OCI-LY3 (cell line): ENCODE data around the gene ATP6V0A1.

Source experiments
- CTCF ChIP-seq: fragments of 200-600, 300-600 bp; sonication (generic); IDR thresholded peaks from 2 replicates; pipeline ENCODE4 v1.5.1; 2014; ENCODE audit warnings: antibody characterized with exemption, low read length, low read depth
- EZH2phosphoT487 ChIP-seq: fragments of 200-600 bp; shearing (Covaris generic); IDR thresholded peaks from 2 replicates; pipeline ENCODE4 v1.6.1; 2018; ENCODE audit warnings: antibody characterized with exemption, mixed run types, low read depth

DNA sequence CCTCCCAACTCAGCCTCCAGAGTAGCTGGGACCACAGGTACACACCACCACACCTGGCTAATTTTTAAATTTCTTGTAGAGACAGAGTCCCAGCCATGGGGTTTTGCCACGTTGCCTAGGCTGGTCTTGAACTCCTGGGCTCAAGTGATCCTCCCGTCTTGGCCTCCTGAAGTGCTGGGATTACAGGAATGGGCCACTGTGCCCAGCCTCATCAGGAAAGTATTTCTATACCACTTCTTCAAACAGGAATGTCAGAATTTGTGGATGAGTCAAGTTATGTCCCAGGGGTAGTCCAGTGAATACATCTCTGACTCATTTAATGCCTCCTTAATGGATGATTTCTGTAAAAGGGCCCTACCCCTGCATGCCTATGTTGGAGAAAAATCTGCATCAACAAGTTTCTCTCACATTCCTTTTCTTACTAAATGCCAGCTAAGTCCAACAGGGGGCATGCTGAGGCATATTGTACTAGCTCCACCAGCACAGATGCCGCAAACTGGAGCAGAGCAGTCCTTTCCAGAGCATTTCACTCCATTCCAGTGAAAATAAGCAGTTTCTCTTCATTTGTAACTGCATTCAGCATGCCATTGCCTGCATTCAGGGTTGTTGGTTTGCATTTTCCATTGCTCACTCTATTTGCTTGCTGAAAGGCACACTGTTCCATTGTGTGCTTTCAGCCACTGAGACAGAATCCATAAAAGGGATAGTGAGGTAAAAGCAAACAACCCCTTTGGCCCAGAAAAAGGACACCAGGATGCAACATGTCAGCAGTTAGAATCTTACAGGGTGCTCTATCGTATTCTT, 30.3 kb upstream of the ATP6V0A1 start:
- TF ChIP-seq CTCF = peak; percentile 79
- TF ChIP-seq EZH2phosphoT487 = no peak
